ENCODE measurements around the gene CRP. TPM values are rescaled to one million over a fixed set of nuclear protein-coding genes. Genes with fewer than 3 reads are reported as not detected.

Gene CRP
- total and polyA plus RNA-seq, 9 of the 15 experiments (the other 6 are each of a cell fraction or from before 2014, with no cell fraction given): 0.69 TPM; not detected in 8

GRCh38 chr1:159687511-159687910 is 26.9 kb downstream of the CRP start:
- no TSS peak for BruUV-seq (replicated peaks)
- H3K27ac ChIP-seq (ENCODE audit: extremely low read depth, low read depth, low read length): no peak overlapping the region
- POLR2A ChIA-PET: no interaction called here
- no peaks in the 10 kb centered on the region for H3K27me3 ChIP-seq (ENCODE audit: control insufficient read depth in 2 of 2, insufficient read depth in 2 of 2, low read length in 2 of 2)
- intact Hi-C loops (cut with micrococcal nuclease): no loop called here
- ATAC-seq (no peak), DNase-seq (ENCODE audit: extremely low read depth in 1 of 4, low spot score in 3 of 4) (no peak), FAIRE-seq (no peak)
- H2AFZ ChIP-seq (ENCODE audit: low read depth, low read length): no peak overlapping the region
- H3K4me3 ChIP-seq: no peak overlapping the region
- no peaks in the 10 kb centered on the region for H4K20me1 ChIP-seq (replicated peaks; ENCODE audit: control insufficient read depth, insufficient read depth, low read length)
- TF ChIP-seq KAT2B (IDR thresholded peaks at IDR 0.05; ENCODE audit: low read depth, low read length) (no peak), ZNF197 (CRISPR knock-in tag; IDR thresholded peaks at IDR 0.05; ENCODE audit: low read depth) (no peak), ETV6 (IDR thresholded peaks at IDR 0.05; ENCODE audit: borderline replicate concordance in 1 of 2, low read depth in 2 of 2, low read length in 1 of 2) (no peak), ETV6 (CRISPR knock-in tag; IDR thresholded peaks at IDR 0.05; ENCODE audit: borderline replicate concordance) (no peak), FOXM1 (IDR thresholded peaks at IDR 0.05; ENCODE audit: low read depth) (no peak), FOXM1 (CRISPR knock-in tag; IDR thresholded peaks at IDR 0.05; ENCODE audit: low read depth) (no peak)
- H3K9me1 ChIP-seq (ENCODE audit: control insufficient read depth, insufficient read depth, low read length): no peaks in the 10 kb centered on the region
- H3K36me3 ChIP-seq (ENCODE audit: control insufficient read depth, insufficient read depth, low read length): no peaks in the 10 kb centered on the region
- CTCF ChIA-PET (ENCODE audit: low intra/inter-chr PET ratio): no interaction called here
- no peaks in the 10 kb centered on the region for H3K4me1 ChIP-seq (replicated peaks in 1 of 2; ENCODE audit: control insufficient read depth in 2 of 2, insufficient read depth in 2 of 2, low read length in 2 of 2)
- no peak overlapping the region for H3K4me2 ChIP-seq (ENCODE audit: insufficient read depth, low read length)
- H3K79me2 ChIP-seq (ENCODE audit: control insufficient read depth, insufficient read depth, low read length): no peaks in the 10 kb centered on the region
- no peaks in the 10 kb centered on the region for H3K9me3 ChIP-seq (replicated peaks; ENCODE audit: control insufficient read depth, insufficient read depth, low read depth, low read length)
- in situ Hi-C loops (cut with MboI): no loop called here
- no peak overlapping the region for H3K9ac ChIP-seq (ENCODE audit: insufficient read depth in 1 of 2, low read depth in 2 of 2, low read length in 2 of 2)

GRCh38 chr1:159686599-159687299 is 27.6 kb downstream of the CRP start:
- H3K4me2 ChIP-seq (ENCODE audit: insufficient read depth, low read length): no peak overlapping the region
- in situ Hi-C loops (cut with MboI): no loop called here
- BruUV-seq (replicated peaks): no TSS peak
- DNase-seq (ENCODE audit: extremely low read depth in 1 of 4, low spot score in 3 of 4) (no peak), ATAC-seq (no peak), FAIRE-seq (no peak)
- no peaks in the 10 kb centered on the region for H3K27me3 ChIP-seq (ENCODE audit: control insufficient read depth in 2 of 2, insufficient read depth in 2 of 2, low read length in 2 of 2)
- H3K4me1 ChIP-seq (replicated peaks in 1 of 2; ENCODE audit: control insufficient read depth in 2 of 2, insufficient read depth in 2 of 2, low read length in 2 of 2): no peaks in the 10 kb centered on the region
- H4K20me1 ChIP-seq (replicated peaks; ENCODE audit: control insufficient read depth, insufficient read depth, low read length): no peaks in the 10 kb centered on the region
- H3K9me1 ChIP-seq (ENCODE audit: control insufficient read depth, insufficient read depth, low read length): no peaks in the 10 kb centered on the region
- no peak for TF ChIP-seq ZNF449 (CRISPR knock-in tag; IDR thresholded peaks at IDR 0.05)
- no peak for TF ChIP-seq MBD1 (CRISPR knock-in tag; IDR thresholded peaks at IDR 0.05)
- TF ChIP-seq ZBTB43 (CRISPR knock-in tag; IDR thresholded peaks at IDR 0.05): no peak
- POLR2A ChIA-PET: interaction anchor here (0.8 kb wide), 1 partner anchor 14 kb away, joined by 6 read pairs; no protein-coding TSS in a partner anchor
- intact Hi-C loops (cut with micrococcal nuclease): no loop called here
- no peak overlapping the region for H3K9ac ChIP-seq (ENCODE audit: insufficient read depth in 1 of 2, low read depth in 2 of 2, low read length in 2 of 2)
- 0% methylated on average over 1 of the region's 1 CpG for WGBS (ENCODE audit: insufficient coverage, low coverage, missing lambda C conversion rate)
- no peak overlapping the region for H2AFZ ChIP-seq (ENCODE audit: low read depth, low read length)
- H3K9me3 ChIP-seq (replicated peaks; ENCODE audit: control insufficient read depth, insufficient read depth, low read depth, low read length): no peaks in the 10 kb centered on the region
- no peak overlapping the region for H3K27ac ChIP-seq (ENCODE audit: extremely low read depth, low read depth, low read length)
- CTCF ChIA-PET (ENCODE audit: low intra/inter-chr PET ratio): no interaction called here
- H3K36me3 ChIP-seq (ENCODE audit: control insufficient read depth, insufficient read depth, low read length): no peaks in the 10 kb centered on the region
- no peaks in the 10 kb centered on the region for H3K79me2 ChIP-seq (ENCODE audit: control insufficient read depth, insufficient read depth, low read length)
- H3K4me3 ChIP-seq: no peak overlapping the region

Measured in K562 (cell line).